Fibroblast of lung (primary cell): Measurements from ENCODE around the gene TSPYL2. TPM values are rescaled to one million over a fixed set of nuclear protein-coding genes. Genes with fewer than 3 reads are reported as not detected.

Experiments used
- DNase-seq, 2 donors: peaks; one replicate each; pipeline versions ENCODE4 v3.0.0 to v3.0.0-alpha.2; 2010; ENCODE audit warnings: low read depth in 2 of 2
- H2AFZ ChIP-seq: 2 replicates; pipeline ENCODE4 v1.5.1; 2012; ENCODE audit warnings: low read length, control low read depth, inconsistent platforms
- H3K27ac ChIP-seq: 2 replicates; pipeline ENCODE4 v1.5.1; 2011; ENCODE audit warnings: low read length, control low read depth; ENCODE audit not compliant: insufficient read depth
- H3K27me3 ChIP-seq: 2 replicates; pipeline ENCODE4 v1.5.1; 2011; ENCODE audit warnings: mild to moderate bottlenecking, low read length; ENCODE audit not compliant: control insufficient read depth, insufficient read depth
- H3K36me3 ChIP-seq: 2 replicates; pipeline ENCODE4 v1.5.1; 2011; ENCODE audit warnings: low read length; ENCODE audit not compliant: control insufficient read depth, insufficient read depth
- H3K4me1 ChIP-seq: 2 replicates; pipeline ENCODE4 v1.5.1; 2011; ENCODE audit warnings: low read length; ENCODE audit not compliant: control insufficient read depth, insufficient read depth; ENCODE audit errors: extremely low read depth
- H3K4me2 ChIP-seq: 2 replicates; pipeline ENCODE4 v1.5.1; 2011; ENCODE audit warnings: low read length, control low read depth; ENCODE audit not compliant: insufficient read depth; ENCODE audit errors: extremely low read depth
- H3K4me3 ChIP-seq, 4 experiments: fragments of 200-600 bp in 1 of 4; sonication (generic) in 1 of 4; replicated peaks in 1 of 4; 2 replicates each; pipeline ENCODE4 v1.5.1; 2011 to 2016; ENCODE audit warnings: low read length in 4 of 4, low read depth in 3 of 4, mild to moderate bottlenecking in 3 of 4, control low read depth in 2 of 4, inconsistent platforms in 1 of 4, mixed read lengths in 1 of 4; ENCODE audit not compliant: insufficient read depth in 1 of 4; ENCODE audit errors: control extremely low read depth in 1 of 4
- H3K79me2 ChIP-seq: 2 replicates; pipeline ENCODE4 v1.5.1; 2012; ENCODE audit warnings: mild to moderate bottlenecking, low read length, inconsistent platforms; ENCODE audit not compliant: control insufficient read depth, insufficient read depth
- H3K9ac ChIP-seq: 2 replicates; pipeline ENCODE4 v1.5.1; 2011; ENCODE audit warnings: mild to moderate bottlenecking, low read length, control low read depth; ENCODE audit not compliant: insufficient read depth
- H3K9me3 ChIP-seq: 2 replicates; pipeline ENCODE4 v1.5.1; 2012; ENCODE audit warnings: low read depth, low read length; ENCODE audit not compliant: control insufficient read depth, insufficient read depth
- H4K20me1 ChIP-seq: 2 replicates; pipeline ENCODE4 v1.5.1; 2011; ENCODE audit warnings: low read length; ENCODE audit not compliant: control insufficient read depth, insufficient read depth; ENCODE audit errors: extremely low read depth
- EZH2 ChIP-seq: IDR thresholded peaks from 2 replicates; pipeline ENCODE4 v1.5.1; 2012; ENCODE audit warnings: low read length, control low read depth, mild to moderate bottlenecking; ENCODE audit errors: missing control alignments
- polyA minus RNA-seq: library from RNA; depleted of rRNA, polyadenylated mRNA; stranded (reverse); fragments of >200 nt; gene quantifications from 2 replicates; pipeline ENCODE4 v1.2.3, GENCODE V29; 2011; ENCODE audit warnings: low replicate concordance
- polyA plus RNA-seq, 2 donors: library from polyadenylated mRNA; depleted of rRNA in 1 of 2; stranded (reverse) in 1 of 2; unstranded in 1 of 2; fragments of >200 nt; gene quantifications; 2 replicates each; pipeline ENCODE4 v1.2.1, GENCODE V29; 2011 to 2012; ENCODE audit warnings: missing spikeins in 1 of 2
- total RNA-seq: library from RNA; depleted of rRNA; stranded (reverse); fragments of >200 nt; gene quantifications from 2 replicates; pipeline ENCODE4 v1.2.1, GENCODE V29; 2014
- TF ChIP-seq, protein P1 (sequence below), 2 donors: IDR thresholded peaks in 1 of 2; conservative IDR thresholded peaks in 1 of 2; 1 replicate in 1 of 2; 2 replicates in 1 of 2; pipeline ENCODE4 v1.5.1; 2011 to 2012; ENCODE audit warnings: low read length in 2 of 2, control low read depth in 1 of 2, inconsistent platforms in 1 of 2, low read depth in 1 of 2, mild to moderate bottlenecking in 1 of 2

TSPYL2 gene
- total RNA-seq = 9.2 and 10.2 TPM in 2 replicates
- 14.6 and 21.0 TPM in 2 replicates for polyA plus RNA-seq
- 13.4 and 16.3 TPM in 2 replicates for polyA plus RNA-seq (2012)
- polyA minus RNA-seq = 0.12 and 2.8 TPM in 2 replicates

DNA sequence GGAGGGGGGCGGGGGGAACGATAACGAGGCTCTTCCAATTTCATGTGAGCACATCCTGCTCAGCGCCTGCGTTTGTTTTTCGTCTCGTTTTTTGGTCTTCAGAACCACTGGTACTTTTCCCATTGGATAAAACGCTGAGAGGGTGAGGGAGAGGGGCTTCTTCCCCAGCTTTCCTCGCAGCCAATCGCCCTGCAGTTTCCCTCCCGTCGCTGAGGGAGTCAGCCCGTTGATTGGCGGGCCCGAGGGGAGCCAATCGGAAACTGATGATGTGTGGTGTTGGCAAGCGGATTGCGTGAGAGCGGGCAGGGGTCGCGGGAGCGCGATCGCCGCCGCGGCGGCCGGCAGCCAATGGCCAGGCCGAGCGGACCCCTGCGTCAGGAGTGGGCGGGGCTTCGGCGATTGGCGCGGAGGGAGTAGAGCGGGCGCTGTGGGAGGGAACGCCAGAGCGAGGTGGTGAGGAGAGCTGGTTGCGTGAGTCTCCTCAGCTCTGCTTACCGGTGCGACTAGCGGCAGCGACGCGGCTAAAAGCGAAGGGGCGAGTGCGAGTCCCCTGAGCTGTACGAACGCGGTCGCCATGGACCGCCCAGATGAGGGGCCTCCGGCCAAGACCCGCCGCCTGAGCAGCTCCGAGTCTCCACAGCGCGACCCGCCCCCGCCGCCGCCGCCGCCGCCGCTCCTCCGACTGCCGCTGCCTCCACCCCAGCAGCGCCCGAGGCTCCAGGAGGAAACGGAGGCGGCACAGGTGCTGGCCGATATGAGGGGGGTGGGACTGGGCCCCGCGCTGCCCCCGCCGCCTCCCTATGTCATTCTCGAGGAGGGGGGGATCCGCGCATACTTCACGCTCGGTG, at the start of gene TSPYL2:
TSS of gene TSPYL2 (plus strand) at position 443 of the 848 bp plus-strand sequence. CDS start at position 575, 132 bp downstream.
- Histone ChIP-seq H3K4me1 (peaks cover 4% of the 10 kb centered on the region), H3K9me3 (no peaks in the 10 kb centered on the region), H3K36me3 (peaks cover 10% of the 10 kb centered on the region), H3K9ac (peak within 1 kb of the TSS; percentile 80), H3K79me2 (no peaks in the 10 kb centered on the region), H2AFZ (no peak within 1 kb of the TSS), H3K27me3 (no peaks in the 10 kb centered on the region), H3K4me2 (peak within 1 kb of the TSS; percentile 81), H4K20me1 (no peaks in the 10 kb centered on the region), H3K4me3 (peak within 1 kb of the TSS; percentile 61 to 80 (median 68)), H3K27ac (peak within 1 kb of the TSS; percentile 76)
- TF ChIP-seq, protein P1, sequence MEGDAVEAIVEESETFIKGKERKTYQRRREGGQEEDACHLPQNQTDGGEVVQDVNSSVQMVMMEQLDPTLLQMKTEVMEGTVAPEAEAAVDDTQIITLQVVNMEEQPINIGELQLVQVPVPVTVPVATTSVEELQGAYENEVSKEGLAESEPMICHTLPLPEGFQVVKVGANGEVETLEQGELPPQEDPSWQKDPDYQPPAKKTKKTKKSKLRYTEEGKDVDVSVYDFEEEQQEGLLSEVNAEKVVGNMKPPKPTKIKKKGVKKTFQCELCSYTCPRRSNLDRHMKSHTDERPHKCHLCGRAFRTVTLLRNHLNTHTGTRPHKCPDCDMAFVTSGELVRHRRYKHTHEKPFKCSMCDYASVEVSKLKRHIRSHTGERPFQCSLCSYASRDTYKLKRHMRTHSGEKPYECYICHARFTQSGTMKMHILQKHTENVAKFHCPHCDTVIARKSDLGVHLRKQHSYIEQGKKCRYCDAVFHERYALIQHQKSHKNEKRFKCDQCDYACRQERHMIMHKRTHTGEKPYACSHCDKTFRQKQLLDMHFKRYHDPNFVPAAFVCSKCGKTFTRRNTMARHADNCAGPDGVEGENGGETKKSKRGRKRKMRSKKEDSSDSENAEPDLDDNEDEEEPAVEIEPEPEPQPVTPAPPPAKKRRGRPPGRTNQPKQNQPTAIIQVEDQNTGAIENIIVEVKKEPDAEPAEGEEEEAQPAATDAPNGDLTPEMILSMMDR (conservative IDR thresholded peaks at IDR 0.05 in 1 of 2, IDR thresholded peaks at IDR 0.05 in 1 of 2; ENCODE audit: low read depth in 1 of 2, low read length in 2 of 2) = no peak
- no peak for TF ChIP-seq EZH2
- DNase-seq = peak; percentile 97

DNA sequence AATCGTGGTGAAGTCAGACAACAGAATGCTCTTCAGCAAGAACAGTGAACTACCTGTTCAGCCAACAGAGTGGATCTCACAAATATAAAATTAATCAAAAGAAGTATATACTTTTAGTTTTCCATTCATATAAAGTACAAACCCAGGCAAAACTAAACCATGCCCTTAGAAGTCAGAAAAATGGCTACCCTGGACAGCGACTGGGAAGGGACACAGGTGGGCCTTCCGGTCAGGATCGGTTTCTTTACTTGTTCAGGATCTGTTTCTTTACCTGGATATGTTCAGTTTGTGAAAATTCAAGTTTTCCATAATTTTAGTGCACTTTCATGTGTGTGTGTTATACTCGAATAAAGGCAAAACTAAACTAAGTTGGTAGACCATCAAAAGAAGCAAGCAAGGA, 46.0 kb upstream of the TSPYL2 start:
- no peak overlapping the region for H3K27ac ChIP-seq
- no peaks in the 10 kb centered on the region for H3K79me2 ChIP-seq
- H4K20me1 ChIP-seq = no peaks in the 10 kb centered on the region
- no peak overlapping the region for H3K4me3 ChIP-seq
- no peaks in the 10 kb centered on the region for H3K4me1 ChIP-seq
- DNase-seq = no peak
- H3K9ac ChIP-seq = no peak overlapping the region
- no peaks in the 10 kb centered on the region for H3K9me3 ChIP-seq
- no peaks in the 10 kb centered on the region for H3K36me3 ChIP-seq
- TF ChIP-seq, protein P1 (conservative IDR thresholded peaks at IDR 0.05 in 1 of 2, IDR thresholded peaks at IDR 0.05 in 1 of 2; ENCODE audit: low read depth in 1 of 2, low read length in 2 of 2) = no peak
- TF ChIP-seq EZH2 = no peak
- H3K27me3 ChIP-seq = peaks cover 2% of the 10 kb centered on the region
- no peak overlapping the region for H2AFZ ChIP-seq
- no peak overlapping the region for H3K4me2 ChIP-seq

DNA sequence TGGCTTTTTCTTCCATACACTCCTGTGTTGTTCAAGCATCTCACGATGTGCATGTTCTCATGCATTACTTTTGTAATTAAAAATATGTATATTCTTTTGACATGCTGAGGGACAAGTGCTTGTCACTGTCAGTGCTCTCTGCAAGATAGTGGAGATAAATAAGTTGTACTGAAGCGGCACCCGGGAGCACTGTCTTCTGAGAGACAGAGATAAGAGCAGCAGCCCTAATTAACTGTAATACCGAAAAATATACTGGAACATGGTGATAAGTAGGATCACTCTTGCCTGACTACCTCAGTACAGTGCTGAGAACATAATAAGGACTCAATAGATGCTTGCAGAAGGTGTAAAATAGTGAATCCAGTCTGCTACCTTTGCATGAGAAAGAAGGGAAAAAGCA, 42.9 kb upstream of the TSPYL2 start:
- Histone ChIP-seq H2AFZ (no peak overlapping the region), H4K20me1 (no peaks in the 10 kb centered on the region), H3K9me3 (no peaks in the 10 kb centered on the region), H3K4me2 (no peak overlapping the region), H3K4me3 (no peak overlapping the region), H3K4me1 (no peaks in the 10 kb centered on the region), H3K36me3 (no peaks in the 10 kb centered on the region), H3K9ac (no peak overlapping the region), H3K79me2 (no peaks in the 10 kb centered on the region), H3K27me3 (peaks cover 2% of the 10 kb centered on the region), H3K27ac (no peak overlapping the region)
- no peak for DNase-seq
- TF ChIP-seq, protein P1 (conservative IDR thresholded peaks at IDR 0.05 in 1 of 2, IDR thresholded peaks at IDR 0.05 in 1 of 2; ENCODE audit: low read depth in 1 of 2, low read length in 2 of 2) = no peak
- no peak for TF ChIP-seq EZH2
